HEK293T (cell line): ENCODE data around the gene BRICD5.

Experiments
- ARNT ChIP-seq: fragments of 450-650 bp; IDR thresholded peaks from 2 replicates; pipeline ENCODE4 v1.6.1; 2017; ENCODE audit warnings: mild to moderate bottlenecking
- BHLHE40 ChIP-seq: fragments of 450-650 bp; IDR thresholded peaks from 2 replicates; pipeline ENCODE4 v1.6.1; 2016; ENCODE audit warnings: mild to moderate bottlenecking, moderate library complexity, borderline replicate concordance
- FOXM1 ChIP-seq: fragments of 450-650 bp; IDR thresholded peaks from 2 replicates; pipeline ENCODE4 v1.6.1; 2017; ENCODE audit warnings: mild to moderate bottlenecking, borderline replicate concordance

- no peak for TF ChIP-seq FOXM1
- no peak for TF ChIP-seq BHLHE40
- TF ChIP-seq ARNT = no peak
Observed at GRCh38 chr16:2162676-2163118, 48.0 kb downstream of the BRICD5 start.
